H1 (cell line): ENCODE data around the gene TNRC6C. TPM values are rescaled to one million over a fixed set of nuclear protein-coding genes. Genes with fewer than 3 reads are reported as not detected.

Experiments used
- CTCF ChIA-PET: fragments of 300-600 bp; sonication (Branson Sonifier 250); formaldehyde crosslinking; loops from one replicate; lab custom pipeline; 2021; ENCODE audit not compliant: partially characterized antibody; lab: Charles Lee
- POLR2A ChIA-PET: fragments of 300-600 bp; sonication (Branson Sonifier 250); formaldehyde crosslinking; loops from one replicate; lab custom pipeline; 2021; ENCODE audit warnings: inconsistent platforms; ENCODE audit not compliant: partially characterized antibody; lab: Charles Lee
- DNase-seq, 2 experiments: peaks; one replicate each; pipeline versions ENCODE4 v3.0.0 to v3.0.0-alpha.2; 2010 to 2022; ENCODE audit warnings: low spot score in 2 of 2, low read depth in 1 of 2, mixed read lengths in 1 of 2
- FAIRE-seq: peaks from 2 replicates; lab custom pipeline; 2011; peaks lifted over from hg19 to GRCh38; lab: Jason Lieb, UNC
- H2AFZ ChIP-seq: 2 replicates; pipeline ENCODE4 v1.8.1; 2012; ENCODE audit warnings: low read length, inconsistent platforms
- H2AK5ac ChIP-seq: 2 replicates; pipeline ENCODE4 v1.6.1; 2013; ENCODE audit warnings: low read depth, low read length
- H2BK120ac ChIP-seq: replicated peaks from 2 replicates; pipeline ENCODE3; 2013; ENCODE audit warnings: low read depth, low read length, inconsistent platforms
- H2BK12ac ChIP-seq: 2 replicates; pipeline ENCODE4 v1.6.1; 2013; ENCODE audit warnings: low read depth, low read length
- H2BK15ac ChIP-seq: 2 replicates; pipeline ENCODE4 v1.6.1; 2013; ENCODE audit warnings: low read length
- H2BK20ac ChIP-seq: 2 replicates; pipeline ENCODE4 v1.6.1; 2013; ENCODE audit warnings: low read length
- H2BK5ac ChIP-seq: 2 replicates; pipeline ENCODE4 v1.6.1; 2013; ENCODE audit warnings: low read depth, low read length
- H3K14ac ChIP-seq: 2 replicates; pipeline ENCODE4 v1.6.1; 2013; ENCODE audit warnings: inconsistent platforms; ENCODE audit not compliant: insufficient read length
- H3K18ac ChIP-seq: 2 replicates; pipeline ENCODE4 v1.6.1; 2013; ENCODE audit warnings: low read length; ENCODE audit errors: extremely low read depth
- H3K23ac ChIP-seq: 2 replicates; pipeline ENCODE4 v1.6.1; 2013; ENCODE audit warnings: inconsistent platforms; ENCODE audit not compliant: insufficient read length
- H3K23me2 ChIP-seq: 2 replicates; pipeline ENCODE4 v1.6.1; 2013; ENCODE audit warnings: low read depth, low read length
- H3K27ac ChIP-seq: 2 replicates; pipeline ENCODE4 v1.6.1; 2011; ENCODE audit warnings: low read depth, low read length, inconsistent platforms
- H3K27me3 ChIP-seq, 4 experiments: replicated peaks in 1 of 4; 1 replicate in 1 of 4; 2 replicates in 3 of 4; pipeline versions ENCODE4 v1.6.1 to v1.8.1; 2011 to 2013; ENCODE audit warnings: low read length in 3 of 4, mild to moderate bottlenecking in 3 of 4, inconsistent platforms in 2 of 4, mixed read lengths in 2 of 4, moderate library complexity in 1 of 4; ENCODE audit not compliant: control insufficient read depth in 3 of 4, insufficient read depth in 3 of 4; ENCODE audit errors: extremely low read depth in 1 of 4
- H3K36me3 ChIP-seq, 4 experiments: 2 replicates each; pipeline versions ENCODE4 v1.6.1 to v1.8.1; 2011 to 2013; ENCODE audit warnings: mild to moderate bottlenecking in 4 of 4, low read length in 3 of 4, moderate library complexity in 2 of 4, control low read depth in 1 of 4, inconsistent platforms in 1 of 4; ENCODE audit not compliant: insufficient read depth in 4 of 4, control insufficient read depth in 2 of 4
- H3K4ac ChIP-seq: replicated peaks from 2 replicates; pipeline ENCODE3; 2013; ENCODE audit warnings: low read length, low read depth, mixed read lengths, inconsistent platforms; ENCODE audit not compliant: insufficient read length
- H3K4me1 ChIP-seq, 4 experiments: replicated peaks in 1 of 4; 1 replicate in 1 of 4; 2 replicates in 3 of 4; pipeline versions ENCODE4 v1.6.1 to v1.8.1; 2011 to 2013; ENCODE audit warnings: low read length in 3 of 4, inconsistent platforms in 2 of 4, mixed read lengths in 1 of 4; ENCODE audit not compliant: insufficient read depth in 4 of 4, control insufficient read depth in 3 of 4
- H3K4me2 ChIP-seq, 2 experiments: 2 replicates each; pipeline versions ENCODE4 v1.6.1 to v1.8.1; 2011 to 2013; ENCODE audit warnings: low read depth in 2 of 2, low read length in 2 of 2, control low read depth in 1 of 2, inconsistent platforms in 1 of 2, mild to moderate bottlenecking in 1 of 2; ENCODE audit not compliant: insufficient read depth in 1 of 2
- H3K4me3 ChIP-seq, 4 experiments: fragments of 200-600, 300-600 bp in 1 of 4; sonication (generic), shearing (Covaris generic), sonication (Bioruptor Twin) in 1 of 4; 2 replicates each; pipeline versions ENCODE4 v1.5.1 to v1.8.1; 2011 to 2016; ENCODE audit warnings: low read length in 4 of 4, low read depth in 3 of 4, control low read depth in 2 of 4, inconsistent platforms in 2 of 4, mild to moderate bottlenecking in 2 of 4, mixed read lengths in 1 of 4, moderate library complexity in 1 of 4; ENCODE audit not compliant: insufficient read depth in 2 of 4; ENCODE audit errors: extremely low read depth in 1 of 4
- H3K56ac ChIP-seq: replicated peaks from 2 replicates; pipeline ENCODE3; 2013; ENCODE audit warnings: low read depth, mild to moderate bottlenecking, mixed read lengths, low read length, inconsistent platforms; ENCODE audit not compliant: insufficient read length
- H3K79me1 ChIP-seq: 2 replicates; pipeline ENCODE4 v1.6.1; 2013; ENCODE audit warnings: low read depth, low read length, control low read depth
- H3K79me2 ChIP-seq, 2 experiments: 2 replicates each; pipeline versions ENCODE4 v1.6.1 to v1.8.1; 2012 to 2013; ENCODE audit warnings: low read length in 2 of 2, mild to moderate bottlenecking in 2 of 2, inconsistent platforms in 1 of 2; ENCODE audit not compliant: insufficient read depth in 2 of 2, control insufficient read depth in 1 of 2
- H3K9ac ChIP-seq, 4 experiments: replicated peaks in 1 of 4; 1 replicate in 1 of 4; 2 replicates in 3 of 4; pipeline versions ENCODE4 v1.6.1 to v1.8.1; 2011 to 2013; ENCODE audit warnings: low read depth in 3 of 4, low read length in 3 of 4, control low read depth in 2 of 4, mild to moderate bottlenecking in 2 of 4, moderate library complexity in 2 of 4, inconsistent platforms in 1 of 4; ENCODE audit errors: extremely low read depth in 1 of 4
- H3K9me3 ChIP-seq, 2 experiments: 2 replicates each; pipeline versions ENCODE4 v1.6.1 to v1.8.1; 2012 to 2013; ENCODE audit warnings: mild to moderate bottlenecking in 2 of 2, moderate library complexity in 2 of 2, control low read depth in 1 of 2, inconsistent platforms in 1 of 2, low read depth in 1 of 2, low read length in 1 of 2, mixed read lengths in 1 of 2; ENCODE audit not compliant: insufficient read depth in 2 of 2
- H4K20me1 ChIP-seq, 2 experiments: replicated peaks in 1 of 2; 2 replicates each; pipeline versions ENCODE3 to v1.8.1; 2011 to 2013; ENCODE audit warnings: inconsistent platforms in 2 of 2, low read length in 2 of 2, mild to moderate bottlenecking in 1 of 2; ENCODE audit not compliant: insufficient read depth in 2 of 2, control insufficient read depth in 1 of 2
- H4K5ac ChIP-seq: 2 replicates; pipeline ENCODE4 v1.6.1; 2013; ENCODE audit warnings: low read length, low read depth, mixed read lengths, inconsistent platforms; ENCODE audit not compliant: insufficient read length
- H4K8ac ChIP-seq: 2 replicates; pipeline ENCODE4 v1.8.0; 2013; ENCODE audit warnings: mild to moderate bottlenecking, moderate library complexity, low read length, inconsistent platforms; ENCODE audit not compliant: insufficient read depth; ENCODE audit errors: extremely low read depth
- H4K91ac ChIP-seq: replicated peaks from 2 replicates; pipeline ENCODE3; 2013; ENCODE audit warnings: low read length, mixed read lengths, inconsistent platforms; ENCODE audit not compliant: insufficient read length
- CBX8 ChIP-seq: fragments of 300-800, 300-1000 bp; sonication (generic); IDR thresholded peaks from 2 replicates; pipeline ENCODE4 v1.7.1; 2016; ENCODE audit warnings: low read depth, low read length, borderline replicate concordance
- GABPA ChIP-seq: IDR thresholded peaks from 2 replicates; pipeline ENCODE4 v1.6.1; 2011; ENCODE audit warnings: mild to moderate bottlenecking, low read length, moderate library complexity, borderline replicate concordance; ENCODE audit not compliant: insufficient read depth
- HDAC2 ChIP-seq, 2 experiments: fragments of 300-600 bp in 1 of 2; sonication (generic) in 1 of 2; IDR thresholded peaks; 2 replicates each; pipeline ENCODE4 v1.6.1; 2011 to 2012; ENCODE audit warnings: low read depth in 2 of 2, low read length in 2 of 2, mild to moderate bottlenecking in 2 of 2, moderate library complexity in 2 of 2, borderline replicate concordance in 1 of 2, inconsistent platforms in 1 of 2
- KDM1A ChIP-seq: fragments of 200-600, 300-600 bp; sonication (generic); IDR thresholded peaks from 2 replicates; pipeline ENCODE4 v1.7.1; 2016; ENCODE audit warnings: mild to moderate bottlenecking, low read length, borderline replicate concordance
- MAFK ChIP-seq: IDR thresholded peaks from 2 replicates; pipeline ENCODE4 v1.6.1; 2012; ENCODE audit warnings: low read depth, mild to moderate bottlenecking, improper control_type of control experiment, low read length
- POLR2AphosphoS5 ChIP-seq: IDR thresholded peaks from 2 replicates; pipeline ENCODE4 v1.6.1; 2011; ENCODE audit warnings: low read depth, low read length
- SAP30 ChIP-seq: fragments of 300-600 bp; sonication (generic); IDR thresholded peaks from 2 replicates; pipeline ENCODE4 v1.7.1; 2012; ENCODE audit warnings: low read length, moderate library complexity, mild to moderate bottlenecking, inconsistent platforms; ENCODE audit not compliant: insufficient read depth, insufficient replicate concordance
- USF2 ChIP-seq: IDR thresholded peaks from 2 replicates; pipeline ENCODE4 v1.6.1; 2011; ENCODE audit warnings: low read length, improper control_type of control experiment
- WGBS, 2 experiments: shearing (Covaris generic) in 1 of 2; methylation state at CpG; one replicate each; pipeline versions ENCODE4 v1.1.6 to v1.1.7; 2013 to 2015; ENCODE audit warnings: low lambda C conversion rate in 2 of 2, mixed read lengths in 2 of 2, inconsistent platforms in 1 of 2, low coverage in 1 of 2, missing lambda C conversion rate in 1 of 2; ENCODE audit not compliant: insufficient replicate concordance in 2 of 2, insufficient coverage in 1 of 2, insufficient read length in 1 of 2; ENCODE audit errors: extremely low coverage in 1 of 2, missing lambda C conversion rate in 1 of 2; 5-methylcytosine and 5-hydroxymethylcytosine counted together
- polyA plus RNA-seq, 7 experiments: library from polyadenylated mRNA; depleted of rRNA in 3 of 7; stranded (reverse) in 5 of 7; unstranded in 2 of 7; fragments of >200 nt in 5 of 7; fragments of 200-250 nt in 2 of 7; gene quantifications; 1 replicate in 5 of 7; 2 replicates in 1 of 7; 4 replicates in 1 of 7; pipeline versions ENCODE4 v1.2.1 to v1.2.3, GENCODE V29; 2011 to 2013; ENCODE audit warnings: missing spikeins in 2 of 7, mixed read lengths in 2 of 7
- total RNA-seq: library from RNA; stranded (reverse); fragmentation: NEBNext Ultra II Directional; extraction: Animal tissue kit (Norgen Biotek cat#: 25700); gene quantifications from 2 replicates; pipeline ENCODE4 v1.2.1, GENCODE V29; 2021

Gene TNRC6C
- total and polyA plus RNA-seq, 2 of the 8 experiments (the other 6 are each of a cell fraction or from before 2014, with no cell fraction given): 2.8 to 28.9 TPM

- WGBS, 2 experiments: 29% methylated on average over 63 of the region's 74 CpGs; no CpG with 5 or more reads in 1 of the 2 experiments
- peak overlapping the region; percentile 10 to 58 (median 10); a peak in 5 of 8 replicates for H3K4me3 ChIP-seq
- no peaks in the 10 kb centered on the region for H3K79me1 ChIP-seq
- 0 out of 2 replicates have a peak overlapping the region, but pooled peaks have one; percentile 29 for H2BK15ac ChIP-seq
- H3K18ac ChIP-seq: peak overlapping the region; percentile 32; the same call in 1 of the 2 replicates
- no peak overlapping the region for H2AFZ ChIP-seq
- FAIRE-seq (no peak), DNase-seq (no peak)
- no peak overlapping the region for H2BK120ac ChIP-seq
- H3K4me1 ChIP-seq: peaks cover 0 to 28% (median 17%) of the 10 kb centered on the region in 4 experiments; a peak in 6 of 7 replicates
- no peak overlapping the region for H3K9ac ChIP-seq
- ChIA-PET CTCF (interaction anchor here (0.6 to 4.2 kb wide), 4 partner anchors 9 to 631 kb away, joined by 3 to 17 read pairs (median 6); no protein-coding TSS in a partner anchor), POLR2A (interaction anchor here (0.9 to 4.6 kb wide), 8 partner anchors 10 to 50 kb away, joined by 3 to 16 read pairs (median 4); no protein-coding TSS in a partner anchor)
- H3K36me3 ChIP-seq: no peaks in the 10 kb centered on the region
- H4K5ac ChIP-seq: no peak overlapping the region
- peak overlapping the region; percentile 90; the same call in 1 of the 2 replicates for H2BK12ac ChIP-seq
- H3K14ac ChIP-seq: no peak overlapping the region
- H3K27ac ChIP-seq: no peak overlapping the region
- peak overlapping the region; percentile 54; the same call in 1 of the 2 replicates for H2AK5ac ChIP-seq
- H3K23ac ChIP-seq: no peak overlapping the region
- no peak overlapping the region for H2BK20ac ChIP-seq
- peak overlapping the region; percentile 53 to 69 for H3K4me2 ChIP-seq
- H2BK5ac ChIP-seq: peak overlapping the region; percentile 71; the same call in 1 of the 2 replicates
- H4K8ac ChIP-seq: peak overlapping the region; percentile 73
- no peak overlapping the region for H3K56ac ChIP-seq
- H3K79me2 ChIP-seq: no peaks in the 10 kb centered on the region
- H3K9me3 ChIP-seq: no peaks in the 10 kb centered on the region
- H4K20me1 ChIP-seq: peaks cover 0 to 3% of the 10 kb centered on the region in 2 experiments
- H3K23me2 ChIP-seq: peaks cover 7% of the 10 kb centered on the region
- H4K91ac ChIP-seq: no peak overlapping the region
- peak overlapping the region; percentile 32 for H3K4ac ChIP-seq
- peaks cover 0 to 26% (median 17%) of the 10 kb centered on the region in 4 experiments; a peak in 5 of 7 replicates for H3K27me3 ChIP-seq
- no peak for TF ChIP-seq POLR2AphosphoS5
- no peak for TF ChIP-seq CBX8
- no peak for TF ChIP-seq USF2
- TF ChIP-seq SAP30: no peak
- TF ChIP-seq KDM1A: peak; percentile 65; the same call in 1 of the 2 replicates
- TF ChIP-seq HDAC2 (IDR thresholded peaks at IDR 0.05; ENCODE audit: borderline replicate concordance in 1 of 2, low read depth in 2 of 2, low read length in 2 of 2): no peak
- no peak for TF ChIP-seq GABPA
- TF ChIP-seq MAFK: no peak
Observed at GRCh38 chr17:78131172-78132083, 172.9 kb downstream of the TNRC6C start.
